ENCODE data around the gene CSH2. TPM values are rescaled to one million over a fixed set of nuclear protein-coding genes. Genes with fewer than 3 reads are reported as not detected.
A peak's percentile ranks its signal among the peaks of the same experiment; 100 is the strongest.
"Not testable (repeated sequence)": the region's sequence is repeated elsewhere in the genome, so short reads cannot be mapped to it uniquely, and the experiment has no call there.

The CSH2 gene
- total RNA-seq, 2 experiments from 2014 or later, result not detected

DNA sequence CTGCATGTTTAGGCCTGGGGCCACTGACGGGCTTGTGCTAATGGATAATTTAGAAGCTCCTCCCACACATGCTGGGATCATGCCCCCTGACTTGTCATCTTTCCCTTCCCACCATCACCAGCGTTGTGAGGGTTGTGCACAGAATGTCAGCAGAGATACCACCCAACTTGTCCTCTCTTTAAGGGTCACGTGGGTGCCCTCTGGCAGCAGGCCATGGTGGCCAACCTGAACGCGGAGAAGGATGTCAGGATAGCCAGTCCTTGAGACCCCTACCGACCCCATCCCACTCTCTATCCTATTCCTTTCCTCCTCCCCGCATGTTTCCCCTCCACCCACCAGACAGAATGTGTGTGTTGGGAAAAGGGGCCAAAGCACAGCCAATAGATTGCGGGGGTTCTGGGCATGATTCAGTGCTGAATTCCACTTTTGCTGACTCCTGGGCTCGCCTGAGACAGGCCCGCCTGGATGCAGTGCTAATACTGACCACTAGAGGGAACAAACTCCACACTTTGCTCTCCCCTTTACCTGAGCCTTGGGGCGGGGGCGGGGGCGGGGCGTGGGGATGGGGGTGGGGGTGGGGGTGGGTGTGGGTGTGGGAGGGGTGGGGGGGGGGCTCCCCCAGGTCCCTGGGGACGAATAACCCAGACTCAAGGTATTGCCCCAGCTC is 8.6 kb upstream of the CSH2 start, which contains the start of gene GH2:
Gene GH2 (minus strand): TSS at position 10 of the 667 bp plus-strand sequence. CDS start 143 bp downstream, outside the sequence.
- peaks cover 3% of the 10 kb centered on the region for H3K4me1 ChIP-seq (ENCODE audit: insufficient read depth, low read length)
- H3K9me3 ChIP-seq (ENCODE audit: control insufficient read depth in 1 of 2, insufficient read depth in 1 of 2, low read length in 2 of 2), result no peaks in the 10 kb centered on the region
- H3K27ac ChIP-seq (ENCODE audit: low read depth in 1 of 2, low read length in 2 of 2), result no peak within 1 kb of the TSS
- DNase-seq, result peak; percentile 33 to 81 (median 58)
- Mint-ChIP-seq H3K4me3 (no peak within 1 kb of the TSS), H3K36me3 (ENCODE audit: low read depth) (no peaks in the 10 kb centered on the region), H3K27ac (no peak within 1 kb of the TSS), H3K4me1 (ENCODE audit: low read depth) (no peaks in the 10 kb centered on the region), H3K9me3 (no peaks in the 10 kb centered on the region), H3K27me3 (no peaks in the 10 kb centered on the region)
- CTCF ChIA-PET, result interaction anchor here (1.1 kb wide), 1 partner anchor 43 kb away, joined by 3 read pairs; no protein-coding TSS in a partner anchor
- intact Hi-C loops (cut with DNase I, micrococcal nuclease), result no loop called here
- POLR2A ChIA-PET, result no interaction called here
- no peak within 1 kb of the TSS for H3K4me3 ChIP-seq (ENCODE audit: low read length)
- TF ChIP-seq, protein P1, sequence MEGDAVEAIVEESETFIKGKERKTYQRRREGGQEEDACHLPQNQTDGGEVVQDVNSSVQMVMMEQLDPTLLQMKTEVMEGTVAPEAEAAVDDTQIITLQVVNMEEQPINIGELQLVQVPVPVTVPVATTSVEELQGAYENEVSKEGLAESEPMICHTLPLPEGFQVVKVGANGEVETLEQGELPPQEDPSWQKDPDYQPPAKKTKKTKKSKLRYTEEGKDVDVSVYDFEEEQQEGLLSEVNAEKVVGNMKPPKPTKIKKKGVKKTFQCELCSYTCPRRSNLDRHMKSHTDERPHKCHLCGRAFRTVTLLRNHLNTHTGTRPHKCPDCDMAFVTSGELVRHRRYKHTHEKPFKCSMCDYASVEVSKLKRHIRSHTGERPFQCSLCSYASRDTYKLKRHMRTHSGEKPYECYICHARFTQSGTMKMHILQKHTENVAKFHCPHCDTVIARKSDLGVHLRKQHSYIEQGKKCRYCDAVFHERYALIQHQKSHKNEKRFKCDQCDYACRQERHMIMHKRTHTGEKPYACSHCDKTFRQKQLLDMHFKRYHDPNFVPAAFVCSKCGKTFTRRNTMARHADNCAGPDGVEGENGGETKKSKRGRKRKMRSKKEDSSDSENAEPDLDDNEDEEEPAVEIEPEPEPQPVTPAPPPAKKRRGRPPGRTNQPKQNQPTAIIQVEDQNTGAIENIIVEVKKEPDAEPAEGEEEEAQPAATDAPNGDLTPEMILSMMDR (IDR thresholded peaks at IDR 0.05), result peak; percentile 47
- H3K36me3 ChIP-seq (ENCODE audit: insufficient read depth, low read length), result no peaks in the 10 kb centered on the region
- ATAC-seq (ENCODE audit: poor library complexity), result peak; percentile 99
- H3K27me3 ChIP-seq (ENCODE audit: control insufficient read depth in 1 of 2, insufficient read depth in 2 of 2, low read length in 2 of 2), result no peaks in the 10 kb centered on the region

DNA sequence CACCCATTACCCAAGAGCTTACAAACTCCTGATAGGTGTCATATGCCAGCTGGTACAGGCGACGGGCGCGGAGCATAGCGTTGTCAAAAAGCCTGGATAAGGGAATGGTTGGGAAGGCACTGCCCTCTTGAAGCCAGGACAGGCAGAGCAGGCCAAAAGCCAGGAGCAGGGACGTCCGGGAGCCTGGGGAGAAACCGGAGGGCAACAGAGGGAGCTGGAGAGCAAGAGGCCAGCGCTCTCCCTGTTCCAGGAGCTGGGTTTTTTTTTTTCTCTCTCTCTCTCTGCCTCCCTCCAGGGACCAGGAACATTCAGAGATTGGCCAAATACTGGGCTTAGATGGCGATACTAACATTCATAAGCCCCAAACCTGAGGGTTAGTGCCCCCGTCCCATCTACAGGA is 7.9 kb upstream of the CSH2 start:
- H3K4me3 Mint-ChIP-seq; intact Hi-C loops (cut with DNase I, micrococcal nuclease); H3K4me1 Mint-ChIP-seq (ENCODE audit: low read depth); H3K27me3 ChIP-seq (ENCODE audit: control insufficient read depth in 1 of 2, insufficient read depth in 2 of 2, low read length in 2 of 2); ATAC-seq (ENCODE audit: poor library complexity); H3K27ac ChIP-seq (ENCODE audit: low read depth in 1 of 2, low read length in 2 of 2); H3K36me3 ChIP-seq (ENCODE audit: insufficient read depth, low read length); H3K36me3 Mint-ChIP-seq (ENCODE audit: low read depth); H3K9me3 Mint-ChIP-seq; H3K27me3 Mint-ChIP-seq; H3K27ac Mint-ChIP-seq; H3K4me3 ChIP-seq (ENCODE audit: low read length); H3K4me1 ChIP-seq (ENCODE audit: insufficient read depth, low read length); H3K9me3 ChIP-seq (ENCODE audit: control insufficient read depth in 1 of 2, insufficient read depth in 1 of 2, low read length in 2 of 2); POLR2A ChIA-PET; DNase-seq: not testable (repeated sequence)
- CTCF ChIA-PET, result interaction anchor here (1.1 kb wide), 1 partner anchor 44 kb away, joined by 3 read pairs; no protein-coding TSS in a partner anchor

DNA sequence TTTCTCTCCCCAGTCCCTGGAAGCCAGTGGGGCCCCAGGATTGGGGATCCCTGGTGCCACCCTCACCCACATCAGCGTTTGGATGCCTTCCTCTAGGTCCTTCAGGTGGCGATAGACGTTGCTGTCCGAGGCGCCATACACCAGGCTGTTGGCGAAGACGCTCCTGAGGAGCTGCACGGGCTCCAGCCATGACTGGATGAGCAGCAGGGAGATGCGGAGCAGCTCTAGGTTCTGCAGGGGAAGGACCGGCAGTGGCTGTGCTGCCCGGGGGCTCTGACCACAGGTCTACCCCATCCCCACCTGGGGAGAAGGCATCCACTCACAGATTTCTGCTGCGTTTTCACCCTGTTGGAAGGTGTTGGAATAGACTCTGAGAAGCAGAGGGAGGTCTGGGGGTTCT is 7.2 kb upstream of the CSH2 start:
- Histone ChIP-seq H3K36me3 (ENCODE audit: insufficient read depth, low read length) (no peaks in the 10 kb centered on the region), H3K27ac (ENCODE audit: low read depth in 1 of 2, low read length in 2 of 2) (no peak overlapping the region), H3K4me1 (ENCODE audit: insufficient read depth, low read length) (peaks cover 3% of the 10 kb centered on the region), H3K4me3 (ENCODE audit: low read length) (no peak overlapping the region), H3K9me3 (ENCODE audit: control insufficient read depth in 1 of 2, insufficient read depth in 1 of 2, low read length in 2 of 2) (no peaks in the 10 kb centered on the region), H3K27me3 (ENCODE audit: control insufficient read depth in 1 of 2, insufficient read depth in 2 of 2, low read length in 2 of 2) (no peaks in the 10 kb centered on the region)
- Mint-ChIP-seq H3K9me3 (no peaks in the 10 kb centered on the region), H3K27ac (no peak overlapping the region), H3K27me3 (no peaks in the 10 kb centered on the region), H3K36me3 (ENCODE audit: low read depth) (no peaks in the 10 kb centered on the region), H3K4me1 (ENCODE audit: low read depth) (no peaks in the 10 kb centered on the region), H3K4me3 (no peak overlapping the region)
- POLR2A ChIA-PET, result no interaction called here
- CTCF ChIA-PET, result no interaction called here
- TF ChIP-seq, protein P1 (IDR thresholded peaks at IDR 0.05), result no peak
- intact Hi-C loops (cut with DNase I, micrococcal nuclease), result no loop called here
- ATAC-seq (ENCODE audit: poor library complexity) (no peak), DNase-seq (no peak)

DNA sequence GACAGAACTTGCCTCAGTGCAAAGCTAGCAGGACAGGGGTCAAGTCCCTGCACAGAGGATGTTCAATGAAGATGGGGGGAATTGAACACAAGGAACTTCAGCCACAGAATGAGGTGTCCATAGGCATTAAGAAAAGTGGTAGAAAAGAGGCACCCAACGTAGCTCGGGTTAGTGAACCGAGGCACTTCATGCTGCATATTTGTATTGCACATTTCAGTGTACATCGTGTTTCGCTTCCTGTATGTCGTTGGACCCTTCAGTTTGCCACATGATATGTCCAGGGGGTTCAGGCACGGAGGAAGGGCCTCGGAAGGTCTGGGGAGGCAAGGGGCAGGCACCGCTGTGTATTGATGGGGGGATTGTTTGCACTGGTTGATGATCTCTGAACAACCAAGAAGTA is 4.9 kb upstream of the CSH2 start:
- POLR2A ChIA-PET; intact Hi-C loops (cut with DNase I, micrococcal nuclease); CTCF ChIA-PET: not testable (repeated sequence)

DNA sequence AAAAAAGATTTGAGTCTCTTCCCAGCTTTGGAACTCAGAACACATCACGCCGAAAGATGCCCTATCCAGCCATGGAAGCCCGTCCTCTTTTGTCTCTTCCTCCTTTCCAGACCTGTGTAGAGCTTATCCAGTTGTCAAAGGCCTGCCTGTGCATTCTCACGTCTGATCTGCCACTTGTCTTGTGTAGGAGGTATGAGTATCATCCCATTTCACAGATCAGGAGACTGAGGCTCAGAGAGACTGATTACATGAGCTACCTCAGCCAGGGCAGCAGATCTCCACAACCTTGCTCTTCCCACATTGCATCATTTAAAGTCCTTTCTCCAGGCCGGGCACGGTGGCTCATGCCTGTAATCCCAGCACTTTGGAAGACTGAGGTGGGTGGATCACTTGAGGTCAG is 1.2 kb upstream of the CSH2 start:
- ATAC-seq (ENCODE audit: poor library complexity); H3K4me3 ChIP-seq (ENCODE audit: low read length); H3K27me3 Mint-ChIP-seq; intact Hi-C loops (cut with DNase I, micrococcal nuclease); H3K9me3 ChIP-seq (ENCODE audit: control insufficient read depth in 1 of 2, insufficient read depth in 1 of 2, low read length in 2 of 2); DNase-seq; POLR2A ChIA-PET; H3K36me3 Mint-ChIP-seq (ENCODE audit: low read depth); H3K4me3 Mint-ChIP-seq; H3K4me1 Mint-ChIP-seq (ENCODE audit: low read depth); CTCF ChIA-PET; H3K9me3 Mint-ChIP-seq; H3K27ac ChIP-seq (ENCODE audit: low read depth in 1 of 2, low read length in 2 of 2); H3K27ac Mint-ChIP-seq; H3K36me3 ChIP-seq (ENCODE audit: insufficient read depth, low read length); H3K4me1 ChIP-seq (ENCODE audit: insufficient read depth, low read length); H3K27me3 ChIP-seq (ENCODE audit: control insufficient read depth in 1 of 2, insufficient read depth in 2 of 2, low read length in 2 of 2): not testable (repeated sequence)

More for the DNA sequence above, 4.9 kb upstream of the CSH2 start:
- not testable (repeated sequence) for H3K27ac Mint-ChIP-seq; H3K36me3 ChIP-seq (ENCODE audit: insufficient read depth, low read length); DNase-seq; H3K9me3 Mint-ChIP-seq; H3K27ac ChIP-seq (ENCODE audit: low read depth in 1 of 2, low read length in 2 of 2); H3K36me3 Mint-ChIP-seq (ENCODE audit: low read depth); H3K27me3 Mint-ChIP-seq; H3K4me3 Mint-ChIP-seq; H3K4me1 ChIP-seq (ENCODE audit: insufficient read depth, low read length); H3K9me3 ChIP-seq (ENCODE audit: control insufficient read depth in 1 of 2, insufficient read depth in 1 of 2, low read length in 2 of 2); H3K4me1 Mint-ChIP-seq (ENCODE audit: low read depth); ATAC-seq (ENCODE audit: poor library complexity); H3K4me3 ChIP-seq (ENCODE audit: low read length); H3K27me3 ChIP-seq (ENCODE audit: control insufficient read depth in 1 of 2, insufficient read depth in 2 of 2, low read length in 2 of 2)

DNA sequence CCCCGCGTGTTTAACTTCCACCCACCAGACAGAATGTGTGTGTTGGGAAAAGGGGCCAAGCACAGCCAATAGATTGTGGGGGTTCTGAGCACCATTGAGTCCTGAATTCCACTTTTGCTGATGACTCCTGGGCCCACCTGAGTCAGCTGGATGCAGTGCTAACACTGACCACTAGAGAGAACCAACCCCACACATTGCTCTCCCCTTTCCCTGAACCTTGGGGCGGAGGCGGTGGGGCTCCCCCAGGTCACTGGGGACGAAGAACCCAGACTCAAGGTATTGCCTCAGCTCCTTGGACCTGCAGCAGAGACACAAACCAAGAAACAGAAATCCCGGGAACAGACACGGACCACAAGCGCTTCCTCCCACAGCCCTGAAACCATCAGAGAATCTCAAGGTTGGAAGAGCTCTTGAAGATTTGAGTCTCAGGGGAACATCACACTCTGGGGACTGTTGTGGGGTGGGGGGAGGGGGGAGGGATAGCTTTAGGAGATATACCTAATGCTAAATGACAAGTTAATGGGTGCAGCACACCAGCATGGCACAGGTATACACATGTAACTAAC is 667 bp upstream of the CSH2 start:
- H3K36me3 ChIP-seq (ENCODE audit: insufficient read depth, low read length); H3K27ac ChIP-seq (ENCODE audit: low read depth in 1 of 2, low read length in 2 of 2); H3K9me3 ChIP-seq (ENCODE audit: control insufficient read depth in 1 of 2, insufficient read depth in 1 of 2, low read length in 2 of 2); POLR2A ChIA-PET; H3K4me3 Mint-ChIP-seq; H3K4me1 Mint-ChIP-seq (ENCODE audit: low read depth); ATAC-seq (ENCODE audit: poor library complexity); H3K27me3 Mint-ChIP-seq; H3K27me3 ChIP-seq (ENCODE audit: control insufficient read depth in 1 of 2, insufficient read depth in 2 of 2, low read length in 2 of 2); CTCF ChIA-PET; H3K9me3 Mint-ChIP-seq; H3K4me1 ChIP-seq (ENCODE audit: insufficient read depth, low read length); H3K27ac Mint-ChIP-seq; intact Hi-C loops (cut with DNase I, micrococcal nuclease); H3K4me3 ChIP-seq (ENCODE audit: low read length); DNase-seq; H3K36me3 Mint-ChIP-seq (ENCODE audit: low read depth): not testable (repeated sequence)

All from CD4-positive, alpha-beta T cell (primary cell).